Peyer's patch (tissue), 4 donors: Measurements from ENCODE around the gene HYKK.

ENCODE experiments used
- POLR2A ChIP-seq, 2 donors: fragments of 450-650 bp; IDR thresholded peaks; one replicate each; pipeline ENCODE4 v1.5.1; 2017; ENCODE audit warnings: antibody characterized with exemption in 2 of 2, mild to moderate bottlenecking in 2 of 2, moderate library complexity in 2 of 2
- TF ChIP-seq, protein P1 (sequence below), 6 experiments: fragments of 450-650 bp in 4 of 6; fragments of 200-600 bp in 2 of 6; sonication (generic) in 1 of 6; IDR thresholded peaks; one replicate each; pipeline ENCODE4 v1.5.1; 2017 to 2019; ENCODE audit warnings: antibody characterized with exemption in 6 of 6, mild to moderate bottlenecking in 3 of 6, moderate library complexity in 1 of 6

DNA sequence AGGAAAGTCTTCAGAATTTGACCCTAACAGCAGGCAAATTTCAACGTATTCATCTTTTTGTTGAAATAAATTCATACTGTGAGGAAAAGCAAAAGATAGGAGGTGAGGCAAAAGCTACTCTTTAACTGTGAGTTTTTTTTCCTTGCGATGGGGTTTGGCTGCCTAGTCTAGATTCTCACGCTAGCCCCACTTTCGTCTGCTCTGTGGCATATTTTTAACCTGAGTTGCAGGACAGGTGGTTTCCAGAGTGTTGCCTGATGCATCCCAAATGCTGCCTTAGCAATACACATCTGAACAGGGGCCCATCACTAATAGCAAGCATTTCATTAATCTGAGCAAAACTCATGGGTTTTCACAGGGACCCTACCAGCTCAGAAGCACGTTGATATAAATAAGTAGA, 44.5 kb downstream of the HYKK start:
- TF ChIP-seq, protein P1, sequence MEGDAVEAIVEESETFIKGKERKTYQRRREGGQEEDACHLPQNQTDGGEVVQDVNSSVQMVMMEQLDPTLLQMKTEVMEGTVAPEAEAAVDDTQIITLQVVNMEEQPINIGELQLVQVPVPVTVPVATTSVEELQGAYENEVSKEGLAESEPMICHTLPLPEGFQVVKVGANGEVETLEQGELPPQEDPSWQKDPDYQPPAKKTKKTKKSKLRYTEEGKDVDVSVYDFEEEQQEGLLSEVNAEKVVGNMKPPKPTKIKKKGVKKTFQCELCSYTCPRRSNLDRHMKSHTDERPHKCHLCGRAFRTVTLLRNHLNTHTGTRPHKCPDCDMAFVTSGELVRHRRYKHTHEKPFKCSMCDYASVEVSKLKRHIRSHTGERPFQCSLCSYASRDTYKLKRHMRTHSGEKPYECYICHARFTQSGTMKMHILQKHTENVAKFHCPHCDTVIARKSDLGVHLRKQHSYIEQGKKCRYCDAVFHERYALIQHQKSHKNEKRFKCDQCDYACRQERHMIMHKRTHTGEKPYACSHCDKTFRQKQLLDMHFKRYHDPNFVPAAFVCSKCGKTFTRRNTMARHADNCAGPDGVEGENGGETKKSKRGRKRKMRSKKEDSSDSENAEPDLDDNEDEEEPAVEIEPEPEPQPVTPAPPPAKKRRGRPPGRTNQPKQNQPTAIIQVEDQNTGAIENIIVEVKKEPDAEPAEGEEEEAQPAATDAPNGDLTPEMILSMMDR (IDR thresholded peaks at IDR 0.05): no peak
- TF ChIP-seq POLR2A (IDR thresholded peaks at IDR 0.05): no peak
